ENCODE data around the gene PACS1.

- TF ChIP-seq, protein P1, sequence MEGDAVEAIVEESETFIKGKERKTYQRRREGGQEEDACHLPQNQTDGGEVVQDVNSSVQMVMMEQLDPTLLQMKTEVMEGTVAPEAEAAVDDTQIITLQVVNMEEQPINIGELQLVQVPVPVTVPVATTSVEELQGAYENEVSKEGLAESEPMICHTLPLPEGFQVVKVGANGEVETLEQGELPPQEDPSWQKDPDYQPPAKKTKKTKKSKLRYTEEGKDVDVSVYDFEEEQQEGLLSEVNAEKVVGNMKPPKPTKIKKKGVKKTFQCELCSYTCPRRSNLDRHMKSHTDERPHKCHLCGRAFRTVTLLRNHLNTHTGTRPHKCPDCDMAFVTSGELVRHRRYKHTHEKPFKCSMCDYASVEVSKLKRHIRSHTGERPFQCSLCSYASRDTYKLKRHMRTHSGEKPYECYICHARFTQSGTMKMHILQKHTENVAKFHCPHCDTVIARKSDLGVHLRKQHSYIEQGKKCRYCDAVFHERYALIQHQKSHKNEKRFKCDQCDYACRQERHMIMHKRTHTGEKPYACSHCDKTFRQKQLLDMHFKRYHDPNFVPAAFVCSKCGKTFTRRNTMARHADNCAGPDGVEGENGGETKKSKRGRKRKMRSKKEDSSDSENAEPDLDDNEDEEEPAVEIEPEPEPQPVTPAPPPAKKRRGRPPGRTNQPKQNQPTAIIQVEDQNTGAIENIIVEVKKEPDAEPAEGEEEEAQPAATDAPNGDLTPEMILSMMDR (conservative IDR thresholded peaks at IDR 0.05; ENCODE audit: low read length) = no peak
- TF ChIP-seq EZH2phosphoT487 (IDR thresholded peaks at IDR 0.05; ENCODE audit: borderline replicate concordance) = no peak
These were observed 21.3 kb upstream of the PACS1 start, which contains the start of gene GAL3ST3 for GRCh38 chr11:66048547-66049323.
